ENCODE results near the gene PSMB7.

The PSMB7 gene

GRCh38 chr9:124373851-124374250 is 41.4 kb downstream of the PSMB7 start:
- no peak for DNase-seq (ENCODE audit: low read depth)
- TF ChIP-seq, protein P1, sequence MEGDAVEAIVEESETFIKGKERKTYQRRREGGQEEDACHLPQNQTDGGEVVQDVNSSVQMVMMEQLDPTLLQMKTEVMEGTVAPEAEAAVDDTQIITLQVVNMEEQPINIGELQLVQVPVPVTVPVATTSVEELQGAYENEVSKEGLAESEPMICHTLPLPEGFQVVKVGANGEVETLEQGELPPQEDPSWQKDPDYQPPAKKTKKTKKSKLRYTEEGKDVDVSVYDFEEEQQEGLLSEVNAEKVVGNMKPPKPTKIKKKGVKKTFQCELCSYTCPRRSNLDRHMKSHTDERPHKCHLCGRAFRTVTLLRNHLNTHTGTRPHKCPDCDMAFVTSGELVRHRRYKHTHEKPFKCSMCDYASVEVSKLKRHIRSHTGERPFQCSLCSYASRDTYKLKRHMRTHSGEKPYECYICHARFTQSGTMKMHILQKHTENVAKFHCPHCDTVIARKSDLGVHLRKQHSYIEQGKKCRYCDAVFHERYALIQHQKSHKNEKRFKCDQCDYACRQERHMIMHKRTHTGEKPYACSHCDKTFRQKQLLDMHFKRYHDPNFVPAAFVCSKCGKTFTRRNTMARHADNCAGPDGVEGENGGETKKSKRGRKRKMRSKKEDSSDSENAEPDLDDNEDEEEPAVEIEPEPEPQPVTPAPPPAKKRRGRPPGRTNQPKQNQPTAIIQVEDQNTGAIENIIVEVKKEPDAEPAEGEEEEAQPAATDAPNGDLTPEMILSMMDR (IDR thresholded peaks at IDR 0.05; ENCODE audit: low read length, missing control alignments), result no peak
- H3K4me3 ChIP-seq (replicated peaks; ENCODE audit: low read depth, low read length), result no peak overlapping the region

- H3K4me3 ChIP-seq (replicated peaks; ENCODE audit: low read depth, low read length), result no peak overlapping the region
- TF ChIP-seq, protein P1 (IDR thresholded peaks at IDR 0.05; ENCODE audit: low read length, missing control alignments), result no peak
- no peak for DNase-seq (ENCODE audit: low read depth)
Measured at GRCh38 chr9:124373386-124373785, 41.9 kb downstream of the PSMB7 start.

DNA sequence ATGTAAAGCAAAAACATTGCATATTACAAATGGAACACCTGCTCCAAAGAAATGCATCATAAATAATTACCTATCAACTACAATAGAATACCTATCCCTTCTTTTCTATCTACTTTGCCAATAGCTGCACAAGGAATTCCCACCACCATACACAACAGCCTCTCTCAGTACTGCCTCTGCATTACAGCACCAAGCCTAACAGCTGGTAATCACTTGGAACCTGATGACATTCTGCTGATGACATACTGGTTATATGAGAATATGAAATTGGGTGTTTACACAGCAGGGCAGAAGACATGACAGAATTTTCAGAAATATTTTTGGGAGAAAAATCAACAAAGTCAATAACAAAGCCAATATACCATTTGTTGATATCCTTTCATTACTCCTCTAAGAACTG is 43.2 kb downstream of the PSMB7 start:
- DNase-seq (ENCODE audit: low read depth), result peak; percentile 39
- no peak overlapping the region for H3K4me3 ChIP-seq (replicated peaks; ENCODE audit: low read depth, low read length)
- TF ChIP-seq, protein P1 (IDR thresholded peaks at IDR 0.05; ENCODE audit: low read length, missing control alignments), result no peak

- no peak overlapping the region for H3K4me3 ChIP-seq (replicated peaks; ENCODE audit: low read depth, low read length)
- TF ChIP-seq, protein P1 (IDR thresholded peaks at IDR 0.05; ENCODE audit: low read length, missing control alignments), result no peak
- peak; percentile 81 for DNase-seq (ENCODE audit: low read depth)
Measured at GRCh38 chr9:124370896-124371582, 44.2 kb downstream of the PSMB7 start.

- no peak overlapping the region for H3K4me3 ChIP-seq (replicated peaks; ENCODE audit: low read depth, low read length)
- no peak for DNase-seq (ENCODE audit: low read depth)
- TF ChIP-seq, protein P1 (IDR thresholded peaks at IDR 0.05; ENCODE audit: low read length, missing control alignments), result no peak
Measured at GRCh38 chr9:124369231-124369797, 45.9 kb downstream of the PSMB7 start.

DNA sequence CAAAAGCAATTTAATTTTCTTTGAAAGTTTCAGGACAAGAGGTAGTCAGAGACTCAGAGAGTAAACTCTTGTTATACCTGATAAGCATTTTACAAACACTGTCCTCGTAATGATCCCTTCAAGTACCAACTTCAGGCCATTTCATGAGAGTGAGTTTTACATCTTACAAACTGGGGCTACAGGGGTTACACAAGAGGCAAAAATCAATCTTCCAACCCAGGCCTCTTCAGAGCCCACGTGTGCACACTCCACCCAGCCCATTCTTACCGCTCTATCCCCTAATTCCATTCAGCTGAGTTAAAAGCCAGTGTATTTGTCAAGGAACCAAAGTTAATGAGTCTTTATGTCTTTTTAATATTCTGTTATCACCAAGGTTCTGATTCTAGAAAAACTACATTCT is 46.5 kb downstream of the PSMB7 start:
- H3K4me3 ChIP-seq (replicated peaks; ENCODE audit: low read depth, low read length), result no peak overlapping the region
- TF ChIP-seq, protein P1 (IDR thresholded peaks at IDR 0.05; ENCODE audit: low read length, missing control alignments), result no peak
- no peak for DNase-seq (ENCODE audit: low read depth)
